Activated CD4-positive, alpha-beta T cell treated with anti-CD3 and anti-CD28 coated beads, Interleukin-2, Interleukin-6, amounts not matched to agents 100 ng/mL and 50 ng/mL, durations not matched to agents 16 hours and 8 hours (primary cell): Measurements from ENCODE around the gene MRPL51.
A peak's percentile ranks its signal among the peaks of the same experiment; 100 is the strongest.
"Not testable (repeated sequence)": the region's sequence is repeated elsewhere in the genome, so short reads cannot be mapped to it uniquely, and the experiment has no call there.

Experiments
- DNase-seq: peaks from one replicate; pipeline ENCODE4 v3.0.0-alpha.2; 2020

MRPL51 gene

DNA sequence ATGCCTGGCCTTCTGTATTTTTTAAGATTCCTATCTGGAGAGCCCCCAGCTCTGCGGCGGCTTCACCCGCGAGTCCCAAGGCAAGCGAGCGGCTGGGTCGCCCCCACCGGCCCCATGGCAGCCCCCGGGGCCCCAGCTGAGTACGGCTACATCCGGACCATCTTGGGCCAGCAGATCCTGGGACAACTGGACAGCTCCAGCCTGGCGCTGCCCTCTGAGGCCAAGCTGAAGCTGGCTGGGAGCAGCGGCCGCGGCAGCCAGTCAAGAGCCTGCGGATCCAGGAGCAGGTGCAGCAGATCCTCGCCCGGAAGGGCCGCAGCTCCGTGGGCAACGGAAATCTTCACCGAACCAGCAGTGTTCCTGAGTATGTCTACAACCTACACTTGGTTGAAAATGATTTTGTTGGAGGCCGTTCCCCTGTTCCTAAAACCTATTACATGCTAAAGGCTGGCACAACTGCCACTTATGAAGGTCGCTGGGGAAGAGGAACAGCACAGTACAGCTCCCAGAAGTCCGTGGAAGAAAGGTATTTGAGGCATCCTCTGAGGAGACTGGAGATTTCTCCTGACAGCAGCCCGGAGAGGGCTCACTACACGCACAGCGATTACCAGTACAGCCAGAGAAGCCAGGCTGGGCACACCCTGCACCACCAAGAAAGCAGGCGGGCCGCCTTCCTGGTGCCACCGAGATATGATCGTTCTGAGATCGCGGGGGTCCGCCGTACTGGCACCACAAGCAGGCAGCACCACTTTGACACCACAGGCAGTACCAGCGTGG is 15.3 kb downstream of the MRPL51 start:
- not testable (repeated sequence) for DNase-seq

DNA sequence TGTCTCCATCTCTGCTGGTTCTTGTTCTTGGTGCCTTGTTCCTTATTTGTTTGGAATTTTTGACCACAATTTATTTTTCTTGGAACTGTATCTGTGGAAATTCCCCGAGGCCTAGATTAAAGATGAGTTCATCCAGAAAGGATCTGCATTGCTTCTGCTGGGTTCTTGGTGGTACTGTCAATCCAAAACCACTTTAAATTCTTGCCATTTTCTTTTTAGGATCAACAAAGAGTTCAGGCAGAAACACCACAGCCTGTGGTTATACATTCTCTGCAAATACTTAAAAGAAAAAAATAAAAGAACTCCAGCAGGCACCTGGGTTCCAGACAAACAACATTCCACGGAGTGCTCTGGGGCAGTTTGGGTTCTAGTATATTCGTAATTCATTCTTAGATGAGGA is 16.6 kb downstream of the MRPL51 start:
- DNase-seq, result no peak

DNA sequence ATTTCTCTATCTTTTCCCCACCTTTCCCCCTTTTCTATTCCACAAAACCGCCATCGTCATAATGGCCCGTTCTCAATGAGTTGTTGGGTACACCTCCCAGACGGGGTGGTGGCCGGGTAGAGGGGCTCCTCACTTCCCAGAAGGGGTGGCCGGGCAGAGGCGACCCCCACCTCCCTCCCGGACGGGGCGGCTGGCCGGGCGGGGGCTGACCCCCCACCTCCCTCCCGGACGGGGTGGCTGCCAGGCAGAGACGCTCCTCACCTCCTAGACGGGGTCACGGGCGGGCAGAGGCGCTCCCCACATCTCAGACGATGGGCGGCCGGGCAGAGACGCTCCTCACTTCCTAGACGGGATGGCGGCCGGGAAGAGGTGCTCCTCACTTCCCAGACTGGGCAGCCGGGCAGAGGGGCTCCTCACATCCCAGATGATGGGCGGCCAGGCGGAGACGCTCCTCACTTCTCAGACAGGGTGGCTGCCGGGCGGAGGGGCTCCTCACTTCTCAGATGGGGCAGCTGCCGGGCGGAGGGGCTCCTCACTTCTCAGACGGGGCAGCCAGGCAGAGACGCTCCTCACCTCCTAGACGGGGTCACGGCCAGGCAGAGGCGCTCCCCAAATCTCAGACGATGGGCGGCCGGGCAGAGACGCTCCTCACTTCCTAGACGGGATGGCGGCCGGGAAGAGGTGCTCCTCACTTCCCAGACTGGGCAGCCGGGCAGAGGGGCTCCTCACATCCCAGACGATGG is 17.7 kb downstream of the MRPL51 start:
- DNase-seq, result not testable (repeated sequence)

DNA sequence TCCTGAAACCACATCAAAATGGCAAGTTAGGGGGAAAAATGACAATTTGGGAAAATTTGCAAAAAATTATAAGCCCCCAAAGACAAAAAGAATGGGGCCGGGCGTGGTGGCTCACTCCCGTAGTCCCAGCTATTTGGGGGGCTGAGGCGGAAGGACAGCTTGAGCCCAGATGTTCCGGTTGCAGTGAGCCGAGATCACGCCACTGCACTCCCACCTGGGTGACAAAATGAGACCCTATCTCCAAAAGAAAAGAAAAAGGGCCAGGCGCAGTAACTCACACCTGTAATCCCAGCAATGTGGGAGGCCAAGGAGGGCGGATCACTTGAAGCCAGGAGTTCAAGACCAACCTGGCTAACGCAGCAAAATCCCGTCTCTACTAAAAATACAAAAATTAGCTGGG is 20.6 kb downstream of the MRPL51 start:
- no peak for DNase-seq

DNA sequence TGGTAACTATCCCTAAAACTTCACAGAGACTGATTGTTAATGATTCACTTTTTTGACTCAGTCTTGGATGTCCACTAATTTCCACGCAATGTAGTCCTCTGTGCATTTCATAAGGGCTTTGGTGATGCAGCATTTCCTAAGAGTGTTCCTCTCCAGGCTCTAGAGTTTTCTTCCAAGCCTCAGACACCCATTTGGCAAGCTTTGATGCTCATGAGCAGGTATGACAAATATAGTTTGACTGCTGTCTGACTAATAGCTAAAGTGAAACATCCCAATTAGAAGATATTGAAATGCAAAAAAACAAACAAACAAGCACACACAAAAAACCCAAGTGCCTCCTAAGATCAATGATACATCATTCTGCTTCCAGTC is 21.1 kb downstream of the MRPL51 start:
- DNase-seq, result no peak

DNA sequence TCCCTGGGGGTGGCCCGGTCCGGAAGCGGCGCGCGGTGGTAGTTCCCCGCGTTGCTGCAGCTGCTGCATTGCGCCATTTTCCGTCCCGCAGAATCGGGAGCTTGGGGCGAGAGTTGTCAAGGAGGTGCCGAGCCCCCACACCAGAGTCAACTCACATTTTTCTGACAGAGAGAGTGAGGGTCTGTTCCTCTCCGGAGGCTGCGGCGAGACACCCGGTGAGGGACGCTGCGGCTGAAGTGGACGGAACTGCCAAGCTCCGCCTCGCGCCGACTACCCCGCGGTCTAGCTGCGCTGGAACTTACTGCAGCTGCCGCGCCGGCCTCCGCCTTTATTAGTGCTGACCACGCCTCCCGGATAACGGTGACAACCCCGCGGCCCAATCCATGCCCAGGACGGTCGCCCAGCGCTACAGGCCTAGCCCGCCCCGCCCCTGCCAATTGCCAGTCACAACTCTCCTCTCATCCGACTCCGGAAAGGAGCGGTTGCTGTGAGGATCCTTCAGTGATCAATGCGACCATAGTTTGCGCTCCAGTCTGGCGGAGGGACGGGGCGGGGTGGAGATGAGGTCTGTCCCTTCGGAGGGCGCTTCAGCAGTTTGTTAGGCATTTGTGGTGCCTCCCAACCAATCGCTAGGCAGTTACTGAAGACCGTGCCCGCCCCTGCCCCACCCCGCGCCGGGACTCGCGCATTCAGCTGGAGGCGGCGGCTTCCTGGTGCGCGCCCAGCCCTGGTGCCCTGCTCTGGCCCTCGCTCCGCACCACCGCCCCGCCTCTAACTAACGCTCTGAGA is 22.5 kb downstream of the MRPL51 start, which contains the start of gene VAMP1:
Gene VAMP1, minus strand, starts transcription at position 303 of the 789 bp plus-strand sequence. Its CDS starts 146 bp downstream, at position 157.
- peak; percentile 99 for DNase-seq

DNA sequence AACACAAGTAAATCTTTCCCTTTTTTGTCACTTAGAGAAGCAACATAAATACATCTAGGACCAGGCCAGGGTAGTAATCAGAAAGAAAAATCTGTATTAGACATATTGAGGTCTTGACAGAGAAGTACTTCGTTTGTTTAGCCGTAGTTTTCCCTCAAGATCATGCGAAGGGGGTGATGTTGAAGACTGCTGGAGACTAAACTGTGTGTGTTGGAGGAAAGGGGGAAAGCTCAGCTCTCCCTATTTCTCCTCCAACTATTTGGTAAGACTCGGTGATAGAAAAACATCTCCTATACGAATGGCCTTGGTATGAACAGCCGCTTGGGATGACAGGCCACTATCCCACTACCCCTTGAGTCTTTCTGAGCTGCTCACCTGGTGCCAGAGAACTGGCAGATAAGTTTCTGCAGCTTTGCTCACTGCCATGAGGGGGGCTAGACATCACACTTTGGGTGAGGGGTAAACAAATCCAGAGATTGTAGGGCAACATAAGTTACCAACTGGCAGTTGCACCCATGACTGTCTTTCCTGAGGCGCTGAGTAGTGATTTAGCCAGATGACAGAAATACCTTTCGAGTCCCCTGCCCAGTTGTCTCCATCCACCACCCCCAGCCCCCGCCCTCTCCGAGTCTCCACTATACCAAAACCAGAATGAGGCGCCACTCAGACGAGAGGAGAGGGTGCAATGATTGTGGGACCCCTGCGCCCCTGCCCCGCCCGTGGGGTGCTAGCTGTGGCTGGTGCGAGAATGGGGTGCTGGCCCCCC is 23.3 kb downstream of the MRPL51 start:
- DNase-seq, result peak; percentile 30

DNA sequence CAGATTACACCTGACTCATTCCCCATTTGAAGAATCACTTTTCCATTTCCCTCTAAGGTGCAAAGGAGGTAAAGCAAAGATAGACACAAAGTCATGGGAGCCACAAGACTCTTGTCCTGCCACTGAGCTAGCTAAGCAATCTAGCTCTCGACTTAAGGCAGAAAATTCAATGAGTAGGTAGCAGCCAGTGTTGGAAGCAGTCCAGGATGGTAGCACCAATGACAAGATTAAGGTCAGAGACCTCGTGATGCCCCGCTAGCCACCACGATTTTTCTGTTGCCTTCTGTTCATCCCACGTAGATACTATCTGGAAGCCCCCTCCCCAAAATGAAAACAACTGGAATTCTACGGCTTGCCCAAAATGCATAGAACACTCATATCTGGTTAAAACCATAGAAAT is 24.0 kb downstream of the MRPL51 start:
- peak; percentile 38 for DNase-seq

DNA sequence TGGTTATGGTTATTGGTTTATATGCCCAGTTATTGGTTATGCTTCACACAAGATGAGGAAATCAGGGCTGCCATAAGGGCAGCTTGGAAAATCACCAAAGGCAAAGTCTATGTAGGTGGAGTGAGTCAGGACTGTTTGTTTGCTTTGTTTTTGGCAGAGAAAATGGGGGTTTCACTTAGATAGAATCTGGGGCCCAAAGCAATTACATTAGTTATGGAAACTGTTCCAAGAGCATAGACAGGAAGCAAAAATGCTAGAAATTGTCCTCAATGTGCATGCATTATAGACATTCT is 24.8 kb downstream of the MRPL51 start:
- no peak for DNase-seq

DNA sequence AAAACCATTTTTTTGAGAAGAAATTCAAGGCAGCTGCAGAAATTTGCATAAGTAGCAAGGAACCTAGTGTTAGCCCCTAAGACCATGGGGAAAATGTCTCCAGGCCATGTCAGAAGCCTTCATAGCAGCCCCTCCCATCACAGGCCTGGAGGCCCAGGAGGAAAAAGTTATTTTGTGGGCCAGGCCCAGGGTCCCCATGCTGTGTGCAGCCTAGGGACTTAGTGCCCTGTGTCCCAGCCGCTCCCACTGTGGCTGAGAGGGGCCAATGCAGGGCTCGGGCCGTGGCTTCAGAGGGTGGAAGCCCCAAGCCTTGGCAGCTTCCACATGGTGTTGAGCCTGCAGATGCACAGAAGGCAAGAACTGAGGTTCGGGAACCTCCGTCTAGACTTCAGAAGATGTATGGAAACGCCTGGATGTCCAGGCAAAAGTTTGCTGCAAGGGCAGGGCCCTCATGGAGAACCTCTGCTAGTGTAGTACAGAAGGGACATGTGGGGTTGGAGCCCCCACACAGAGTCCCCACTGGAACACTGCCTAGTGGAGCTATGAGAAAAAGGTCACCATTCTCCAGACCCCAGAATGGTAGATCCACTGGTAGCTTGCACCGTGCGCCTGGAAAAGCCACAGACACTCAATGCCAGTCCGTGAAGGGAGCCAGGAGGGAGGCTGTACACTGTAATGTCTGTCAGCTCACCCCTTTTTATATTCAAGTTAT is 25.3 kb downstream of the MRPL51 start:
- not testable (repeated sequence) for DNase-seq

DNA sequence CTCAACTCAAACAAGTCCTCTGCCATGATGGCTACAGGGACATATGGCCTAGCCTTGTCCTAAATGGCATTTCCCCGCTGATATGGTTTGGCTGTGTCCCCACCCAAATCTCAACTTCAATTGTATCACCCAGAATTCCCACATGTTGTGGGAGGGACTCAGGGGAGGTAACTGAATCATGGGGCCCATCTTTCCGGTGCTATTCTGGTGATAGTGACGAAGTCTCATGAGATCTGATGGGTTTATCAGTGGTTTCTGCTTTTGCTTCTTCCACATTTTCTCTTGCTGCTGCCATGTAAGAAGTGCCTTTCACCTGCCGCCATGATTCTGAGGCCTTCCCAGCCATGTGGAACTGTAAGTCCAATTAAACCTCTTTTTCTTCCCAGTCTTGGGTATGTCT is 26.3 kb downstream of the MRPL51 start:
- not testable (repeated sequence) for DNase-seq

DNA sequence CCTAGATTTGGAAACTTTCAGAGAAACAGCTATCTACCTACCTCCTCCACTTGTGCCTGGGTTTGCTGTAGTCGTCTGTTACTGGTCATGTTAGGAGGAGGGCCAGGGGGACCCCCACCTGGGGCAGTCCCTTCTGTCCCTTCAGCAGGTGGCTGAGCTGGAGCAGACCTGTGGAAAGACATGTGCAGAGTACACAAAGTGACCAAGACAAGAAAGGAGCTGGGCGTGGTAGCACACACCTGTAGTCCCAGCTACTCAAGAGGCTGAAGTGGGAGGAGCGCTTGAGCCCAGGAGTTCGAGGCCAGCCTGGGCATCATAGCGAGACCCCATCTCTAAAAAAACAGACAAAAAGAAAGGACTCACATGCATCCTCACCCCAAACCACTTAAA is 26.9 kb downstream of the MRPL51 start:
- no peak for DNase-seq

DNA sequence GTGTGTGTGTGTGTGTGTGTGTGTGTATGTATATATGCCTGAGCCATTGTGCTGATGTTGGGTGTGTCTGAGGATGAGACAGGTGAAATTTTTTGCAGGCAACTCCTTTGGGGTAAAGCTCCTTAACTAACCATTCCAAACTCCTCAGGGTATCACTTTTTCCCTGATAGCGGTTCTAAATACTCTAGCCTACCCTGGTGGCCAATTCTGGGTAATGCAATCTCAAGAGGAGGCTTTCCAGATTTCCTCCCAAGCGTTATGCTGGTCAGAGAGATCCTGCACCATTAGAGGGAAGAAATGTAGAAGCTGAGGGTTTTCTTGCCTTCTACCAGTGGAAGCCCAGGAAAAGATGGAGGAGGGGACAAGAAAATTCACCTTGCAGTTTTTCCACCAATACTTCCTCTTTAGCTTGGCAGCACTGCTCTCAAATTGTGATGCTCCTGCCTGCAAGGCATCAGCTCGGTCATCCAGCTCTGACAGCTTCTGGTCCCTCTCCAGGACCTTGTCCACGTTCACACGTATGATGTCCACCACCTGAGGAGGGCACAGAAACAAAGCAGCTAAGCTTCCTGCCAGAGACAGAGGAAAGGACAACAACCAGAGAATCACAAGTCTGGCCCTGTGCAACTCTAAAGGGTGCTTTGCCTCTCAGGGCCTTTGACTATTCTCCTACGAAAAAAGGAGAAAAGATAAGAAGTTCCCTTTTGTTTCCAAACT is 27.4 kb downstream of the MRPL51 start:
- peak; percentile 63 for DNase-seq

DNA sequence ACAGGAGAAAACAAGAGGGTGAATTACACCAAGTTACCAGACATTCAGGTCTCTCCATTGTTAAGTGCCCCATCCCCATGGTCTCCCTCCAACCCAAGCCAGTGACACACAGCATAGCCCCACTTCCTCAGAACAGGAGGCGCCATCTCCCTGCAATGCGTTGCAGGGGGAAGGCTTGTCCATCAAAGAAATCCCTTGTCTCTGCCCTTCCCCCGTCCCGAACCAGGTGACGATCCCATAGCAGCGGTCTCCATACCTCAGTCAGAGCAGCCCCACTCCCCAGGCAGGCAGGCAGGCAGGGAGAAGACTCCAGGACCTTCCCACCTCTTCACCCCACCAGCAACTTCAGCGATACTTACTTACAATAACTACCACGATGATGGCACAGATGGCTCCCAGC is 28.5 kb downstream of the MRPL51 start:
- no peak for DNase-seq

DNA sequence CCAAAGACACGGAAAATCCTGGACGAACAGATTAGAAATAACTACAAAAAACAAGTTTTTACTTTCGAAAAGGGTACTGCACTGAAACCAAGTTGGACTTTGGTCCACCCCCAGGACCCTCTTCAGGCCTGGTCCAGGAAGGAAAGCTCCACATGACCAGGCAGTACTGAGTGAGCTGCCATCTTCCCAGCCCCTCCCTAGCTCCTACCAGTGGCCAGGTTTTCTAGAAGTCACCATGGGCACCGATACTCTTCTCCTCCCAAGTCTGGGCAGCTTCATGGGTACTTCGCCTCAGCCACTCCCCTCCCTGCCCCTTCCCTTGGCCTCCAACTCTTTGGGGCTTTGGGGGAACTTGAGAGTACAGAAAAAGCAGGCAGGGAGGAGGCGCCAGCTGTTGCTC is 29.2 kb downstream of the MRPL51 start:
- no peak for DNase-seq

DNA sequence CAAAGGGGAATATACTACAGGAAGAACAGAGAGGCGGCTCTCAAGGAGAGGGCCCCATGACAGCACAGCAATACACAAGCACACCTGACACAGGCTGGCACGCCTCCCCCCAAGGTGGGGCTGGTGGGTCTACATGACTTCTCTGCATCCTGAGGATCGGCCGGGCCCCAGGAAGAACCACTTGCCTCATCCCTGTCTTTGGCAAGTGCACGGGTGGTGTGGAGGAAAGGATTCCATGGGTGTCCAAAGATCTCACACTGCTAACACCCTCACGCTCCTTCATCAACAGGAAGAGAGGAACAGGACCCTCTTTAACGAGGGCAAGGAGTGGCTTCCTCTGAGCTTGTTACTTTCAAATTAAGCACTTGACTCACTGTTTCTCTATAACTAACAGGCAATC is 29.8 kb downstream of the MRPL51 start:
- no peak for DNase-seq

DNA sequence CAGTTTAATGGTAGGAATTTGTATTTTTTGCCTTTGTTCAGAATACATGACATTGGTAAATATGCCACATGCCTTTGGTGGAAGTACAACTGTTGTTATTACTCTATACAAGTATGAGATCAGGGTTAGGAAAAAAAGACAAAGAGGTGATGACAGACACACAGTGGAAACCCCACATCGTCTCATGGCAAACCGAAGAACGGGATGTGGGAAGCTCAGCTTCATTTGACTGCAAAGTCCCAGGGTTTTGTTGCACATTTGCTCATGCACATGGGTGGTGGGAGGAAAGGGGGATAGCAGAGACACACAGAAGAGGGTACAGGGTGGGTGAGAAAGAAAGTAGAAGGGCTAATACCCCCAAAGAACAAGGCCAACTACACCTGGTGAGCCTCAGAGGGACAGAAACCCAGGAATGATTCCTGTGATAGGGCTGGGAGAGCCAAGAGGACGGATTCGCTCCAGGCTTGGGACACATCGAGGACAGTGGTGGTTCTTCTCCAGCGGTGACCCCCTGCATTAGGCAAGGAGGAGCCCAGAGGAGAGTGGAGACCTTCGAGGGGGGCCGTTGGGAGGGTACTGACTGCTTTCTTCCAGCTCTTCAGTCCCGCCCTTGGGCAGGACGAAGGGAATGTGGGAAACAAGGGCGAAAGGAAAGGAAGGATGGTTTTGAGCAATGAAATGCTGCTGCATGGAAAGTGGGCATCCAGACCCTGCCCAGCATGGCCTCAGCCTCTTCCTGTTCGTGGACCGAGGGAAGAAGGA is 30.6 kb downstream of the MRPL51 start:
- peak; percentile 55 for DNase-seq

DNA sequence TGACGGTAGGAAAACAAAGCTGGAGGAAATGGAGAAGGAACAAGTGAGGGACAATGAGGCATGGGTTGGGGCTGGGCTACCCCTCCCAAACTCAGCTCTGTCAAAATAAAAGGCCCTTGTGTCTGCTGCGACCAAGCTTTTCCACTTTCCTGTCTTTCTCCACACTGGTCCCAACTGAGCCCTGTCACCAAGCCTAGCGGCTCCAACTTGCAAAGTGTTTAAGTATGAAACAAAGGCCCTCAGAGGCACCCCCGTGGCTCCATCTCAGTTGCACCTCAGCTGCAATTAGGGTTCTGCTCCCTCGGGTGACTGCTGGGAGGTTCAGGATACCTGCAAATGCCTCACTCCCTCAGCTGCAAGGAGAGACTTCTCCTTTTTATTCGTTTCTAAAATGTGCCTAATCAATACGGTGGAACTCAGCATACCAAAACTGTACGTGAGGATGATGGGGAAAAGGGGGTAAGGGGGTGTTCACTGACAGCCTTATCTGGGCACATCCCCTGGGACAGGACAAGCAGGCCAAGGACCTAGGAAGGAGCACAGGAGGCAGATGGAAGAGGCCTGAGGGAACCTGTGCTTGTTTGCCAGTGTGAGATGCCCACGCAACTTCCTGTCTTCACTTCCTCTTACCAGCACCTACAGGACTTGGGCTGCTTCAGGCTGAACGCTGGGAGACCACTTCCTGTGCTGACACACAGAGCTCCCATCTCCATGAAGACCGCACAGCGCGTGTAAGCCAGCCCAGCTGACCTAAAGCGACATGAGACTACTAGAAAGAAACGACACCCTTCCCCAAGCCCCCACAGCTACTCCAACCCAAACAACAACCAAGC is 31.4 kb downstream of the MRPL51 start:
- DNase-seq, result peak; percentile 94

DNA sequence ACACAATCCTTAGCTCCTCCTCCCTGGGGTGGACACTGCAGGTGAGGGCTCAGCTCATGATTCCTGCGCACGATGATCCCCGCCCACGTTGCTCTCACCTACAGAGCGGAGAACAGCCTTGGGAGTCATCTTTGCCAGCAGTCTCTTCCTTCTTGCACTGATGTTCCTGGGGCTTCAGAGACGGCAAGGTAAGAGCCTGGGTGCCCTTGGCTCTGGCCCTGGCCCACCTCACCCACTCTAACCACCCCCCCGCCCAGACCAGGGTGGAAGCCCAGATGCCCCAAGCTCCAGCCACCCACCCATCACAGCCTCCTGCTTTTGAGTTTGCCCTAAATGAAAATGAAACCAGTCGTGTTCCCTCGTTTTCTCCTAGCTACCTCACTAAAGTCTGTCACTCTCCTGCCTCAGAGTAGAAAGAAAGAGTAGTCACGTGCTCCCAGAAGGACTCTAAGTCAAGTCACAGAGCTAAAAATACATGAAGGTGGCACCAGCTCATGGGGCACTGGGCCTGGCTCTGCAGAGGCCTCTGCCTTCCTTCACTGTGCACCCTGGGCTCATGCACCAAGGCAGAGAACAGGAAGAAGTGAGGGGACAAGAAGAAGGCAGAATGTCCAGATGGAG is 32.2 kb downstream of the MRPL51 start:
- peak; percentile 70 for DNase-seq

DNA sequence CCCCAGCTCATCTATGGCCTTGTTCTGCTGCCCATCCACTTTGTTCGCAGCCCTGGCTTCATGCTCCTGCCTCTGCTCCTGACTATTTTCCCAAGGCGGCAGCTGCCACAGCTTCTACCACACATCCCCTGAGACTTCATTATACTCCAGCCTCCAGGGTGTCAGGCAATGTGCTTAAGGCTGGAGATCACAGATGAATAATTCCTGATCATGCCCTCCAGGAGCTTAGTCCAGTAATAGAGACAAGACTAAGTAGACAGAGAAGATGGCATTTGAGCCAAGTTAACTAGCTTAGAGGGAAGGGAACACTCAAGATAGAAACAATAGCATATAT is 34.1 kb downstream of the MRPL51 start:
- DNase-seq, result no peak
